Stimulated activated naive CD8-positive, alpha-beta T cell treated with anti-CD3 and anti-CD28 coated beads, Interleukin-15, Interleukin-2, amounts not matched to agents 100 ng/mL and 50 ng/mL, for 24 hours (primary cell): ENCODE data around the gene ABCA13.

Experiments used
- H3K27ac Mint-ChIP-seq: one replicate; pipeline ENCODE4 v1.8.0; 2021; ENCODE audit warnings: mild to moderate bottlenecking, mixed read lengths
- H3K27me3 Mint-ChIP-seq: one replicate; pipeline ENCODE4 v1.8.0; 2021; ENCODE audit warnings: mixed read lengths
- H3K36me3 Mint-ChIP-seq: one replicate; pipeline ENCODE4 v1.8.0; 2021; ENCODE audit warnings: low read depth, mixed read lengths
- H3K4me1 Mint-ChIP-seq: one replicate; pipeline ENCODE4 v1.8.0; 2021; ENCODE audit warnings: low read depth, mixed read lengths
- H3K4me3 Mint-ChIP-seq: one replicate; pipeline ENCODE4 v1.8.0; 2021; ENCODE audit warnings: mild to moderate bottlenecking, mixed read lengths
- H3K9me3 Mint-ChIP-seq: one replicate; pipeline ENCODE4 v1.8.0; 2021; ENCODE audit warnings: mixed read lengths

Gene ABCA13

GRCh38 chr7:48154792-48155413, 16.4 kb upstream of the ABCA13 start:
- Mint-ChIP-seq H3K9me3 (no peaks in the 10 kb centered on the region), H3K27me3 (peaks cover 24% of the 10 kb centered on the region), H3K4me1 (no peaks in the 10 kb centered on the region), H3K36me3 (no peaks in the 10 kb centered on the region), H3K4me3 (no peak overlapping the region), H3K27ac (no peak overlapping the region)

GRCh38 chr7:48158404-48158803, 12.9 kb upstream of the ABCA13 start:
- peaks cover 3% of the 10 kb centered on the region for H3K9me3 Mint-ChIP-seq
- no peak overlapping the region for H3K27ac Mint-ChIP-seq
- no peaks in the 10 kb centered on the region for H3K36me3 Mint-ChIP-seq
- peaks cover 30% of the 10 kb centered on the region for H3K27me3 Mint-ChIP-seq
- H3K4me1 Mint-ChIP-seq = no peaks in the 10 kb centered on the region
- H3K4me3 Mint-ChIP-seq = no peak overlapping the region

- Mint-ChIP-seq H3K4me3 (no peak overlapping the region), H3K27me3 (peaks cover 18% of the 10 kb centered on the region), H3K27ac (no peak overlapping the region), H3K4me1 (no peaks in the 10 kb centered on the region), H3K36me3 (no peaks in the 10 kb centered on the region), H3K9me3 (peaks cover 3% of the 10 kb centered on the region)
These were observed 9.7 kb upstream of the ABCA13 start for GRCh38 chr7:48161407-48162125.

DNA sequence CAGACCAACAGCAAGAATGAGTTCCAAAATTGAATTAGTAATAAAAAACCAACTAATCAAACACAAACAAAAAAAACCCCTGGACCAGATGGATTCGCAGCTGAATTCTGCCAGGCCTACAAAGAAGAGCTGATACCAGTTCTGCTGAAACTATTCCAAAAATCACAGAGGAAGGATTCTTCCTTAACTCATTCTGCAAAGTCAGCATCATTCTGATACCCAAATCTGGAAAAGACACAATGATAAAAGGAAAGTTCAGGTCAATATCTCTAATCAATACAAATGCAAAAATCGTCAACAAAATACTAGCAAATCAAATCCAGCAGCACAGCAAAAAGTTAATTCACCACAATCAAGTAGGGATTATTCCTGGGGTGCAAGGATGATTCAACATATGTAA, 6.1 kb upstream of the ABCA13 start:
- H3K27me3 Mint-ChIP-seq = peaks cover 14% of the 10 kb centered on the region
- H3K9me3 Mint-ChIP-seq = peaks cover 3% of the 10 kb centered on the region
- H3K36me3 Mint-ChIP-seq = no peaks in the 10 kb centered on the region
- no peak overlapping the region for H3K4me3 Mint-ChIP-seq
- no peaks in the 10 kb centered on the region for H3K4me1 Mint-ChIP-seq
- no peak overlapping the region for H3K27ac Mint-ChIP-seq

- Mint-ChIP-seq H3K9me3 (no peaks in the 10 kb centered on the region), H3K4me3 (no peak overlapping the region), H3K27ac (no peak overlapping the region), H3K27me3 (peaks cover 10% of the 10 kb centered on the region), H3K36me3 (no peaks in the 10 kb centered on the region), H3K4me1 (no peaks in the 10 kb centered on the region)
These were observed 3.1 kb upstream of the ABCA13 start for GRCh38 chr7:48168159-48168558.

DNA sequence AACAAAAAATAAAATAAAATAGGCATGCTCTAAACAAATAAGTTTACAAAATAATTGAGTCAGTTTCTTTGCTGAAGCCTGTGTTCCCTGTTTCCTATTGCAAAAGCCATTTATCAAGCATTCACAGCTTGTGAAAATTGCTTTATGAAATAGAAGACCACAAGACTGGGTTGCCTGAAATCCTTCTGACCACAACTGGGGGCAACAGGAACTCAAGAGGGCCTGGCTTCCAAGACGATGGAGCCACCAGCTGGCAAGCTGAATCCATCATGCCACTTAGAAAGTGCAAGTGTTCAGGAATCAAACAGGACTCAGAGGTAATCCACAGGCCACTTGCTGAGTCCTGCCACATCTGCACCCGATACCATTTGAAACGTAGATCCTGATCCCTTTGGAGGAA, 752 bp upstream of the ABCA13 start:
- Mint-ChIP-seq H3K27ac (no peak overlapping the region), H3K9me3 (no peaks in the 10 kb centered on the region), H3K36me3 (no peaks in the 10 kb centered on the region), H3K4me3 (no peak overlapping the region), H3K27me3 (no peaks in the 10 kb centered on the region), H3K4me1 (no peaks in the 10 kb centered on the region)

DNA sequence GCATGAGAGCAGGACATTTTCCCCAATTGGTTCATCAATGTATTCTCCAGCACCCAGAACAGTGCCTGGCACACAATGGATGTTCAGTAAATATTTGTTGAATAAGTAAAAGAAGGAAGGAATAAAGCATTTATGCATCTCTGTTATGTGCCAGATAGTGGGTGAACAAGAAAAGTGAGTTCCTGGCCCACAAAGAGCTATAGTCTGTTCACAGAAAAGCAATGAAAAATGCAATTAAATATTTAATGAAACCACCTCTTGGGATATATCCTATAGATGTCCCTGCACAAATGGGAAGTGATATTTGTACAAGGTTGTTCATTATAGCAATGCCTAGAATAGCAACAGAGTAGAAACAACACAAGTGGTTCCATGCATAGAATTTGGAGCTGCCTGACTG, 2.1 kb downstream of the ABCA13 start:
- no peak overlapping the region for H3K4me3 Mint-ChIP-seq
- H3K27ac Mint-ChIP-seq = no peak overlapping the region
- no peaks in the 10 kb centered on the region for H3K4me1 Mint-ChIP-seq
- no peaks in the 10 kb centered on the region for H3K27me3 Mint-ChIP-seq
- no peaks in the 10 kb centered on the region for H3K9me3 Mint-ChIP-seq
- no peaks in the 10 kb centered on the region for H3K36me3 Mint-ChIP-seq

DNA sequence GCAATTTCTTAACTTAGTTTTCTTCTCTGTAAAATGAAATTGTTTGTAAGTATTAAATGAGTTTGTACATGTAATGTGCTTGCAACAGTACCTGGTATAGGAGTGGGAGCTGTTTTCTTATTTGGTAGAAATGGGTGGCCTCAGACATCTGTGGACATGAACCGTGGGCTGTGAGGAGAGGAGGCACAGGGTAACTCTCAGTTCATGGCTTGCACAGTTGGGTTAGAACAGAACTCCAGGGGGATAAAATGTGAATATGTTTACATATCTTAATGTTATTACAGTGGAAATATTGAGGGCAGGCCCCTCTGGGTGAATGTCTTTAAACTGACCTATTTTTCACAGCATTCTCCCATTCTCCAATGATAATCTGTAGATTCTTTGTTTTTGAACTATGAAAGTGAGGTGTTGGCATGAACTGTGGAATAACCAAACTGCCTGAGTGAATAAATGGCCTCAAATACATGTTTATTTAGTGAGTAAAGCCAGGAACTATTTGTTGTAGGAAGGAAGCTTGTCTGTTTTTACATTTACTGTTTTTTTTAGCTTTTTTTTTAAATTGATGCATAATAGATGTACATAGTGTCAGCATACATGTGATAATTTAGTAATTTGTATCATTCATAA, 2.6 kb downstream of the ABCA13 start:
- Mint-ChIP-seq H3K36me3 (no peaks in the 10 kb centered on the region), H3K9me3 (no peaks in the 10 kb centered on the region), H3K27me3 (no peaks in the 10 kb centered on the region), H3K4me1 (no peaks in the 10 kb centered on the region), H3K27ac (no peak overlapping the region), H3K4me3 (no peak overlapping the region)

DNA sequence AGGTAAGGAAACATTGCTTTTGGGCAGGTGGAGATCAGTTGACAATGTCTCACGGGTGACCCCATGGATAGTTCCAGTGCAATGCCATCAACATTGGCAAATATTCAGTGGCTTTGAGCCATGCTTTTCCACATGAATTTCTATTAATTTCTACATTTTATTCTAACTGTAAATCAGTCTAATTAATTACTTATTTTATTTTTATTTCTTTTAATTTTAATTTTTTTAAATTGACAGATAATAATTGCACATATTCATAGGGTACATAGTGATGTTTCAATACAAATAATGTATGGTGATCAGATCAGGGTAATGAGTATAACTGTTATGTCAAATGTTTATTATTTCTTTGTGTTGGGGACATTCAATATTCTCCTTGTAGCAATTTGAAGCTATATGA, 3.8 kb downstream of the ABCA13 start:
- Mint-ChIP-seq H3K9me3 (no peaks in the 10 kb centered on the region), H3K27me3 (no peaks in the 10 kb centered on the region)

GRCh38 chr7:48176356-48176893, 5.2 kb downstream of the ABCA13 start:
- Mint-ChIP-seq H3K4me1 (no peaks in the 10 kb centered on the region), H3K36me3 (no peaks in the 10 kb centered on the region), H3K4me3 (no peak overlapping the region), H3K27me3 (no peaks in the 10 kb centered on the region), H3K27ac (no peak overlapping the region), H3K9me3 (no peaks in the 10 kb centered on the region)

More for the DNA sequence above, 3.8 kb downstream of the ABCA13 start:
- no peaks in the 10 kb centered on the region for H3K36me3 Mint-ChIP-seq
- H3K4me3 Mint-ChIP-seq = no peak overlapping the region
- H3K4me1 Mint-ChIP-seq = no peaks in the 10 kb centered on the region
- H3K27ac Mint-ChIP-seq = no peak overlapping the region

GRCh38 chr7:48177271-48177670, 6.0 kb downstream of the ABCA13 start:
- H3K27me3 Mint-ChIP-seq = no peaks in the 10 kb centered on the region

DNA sequence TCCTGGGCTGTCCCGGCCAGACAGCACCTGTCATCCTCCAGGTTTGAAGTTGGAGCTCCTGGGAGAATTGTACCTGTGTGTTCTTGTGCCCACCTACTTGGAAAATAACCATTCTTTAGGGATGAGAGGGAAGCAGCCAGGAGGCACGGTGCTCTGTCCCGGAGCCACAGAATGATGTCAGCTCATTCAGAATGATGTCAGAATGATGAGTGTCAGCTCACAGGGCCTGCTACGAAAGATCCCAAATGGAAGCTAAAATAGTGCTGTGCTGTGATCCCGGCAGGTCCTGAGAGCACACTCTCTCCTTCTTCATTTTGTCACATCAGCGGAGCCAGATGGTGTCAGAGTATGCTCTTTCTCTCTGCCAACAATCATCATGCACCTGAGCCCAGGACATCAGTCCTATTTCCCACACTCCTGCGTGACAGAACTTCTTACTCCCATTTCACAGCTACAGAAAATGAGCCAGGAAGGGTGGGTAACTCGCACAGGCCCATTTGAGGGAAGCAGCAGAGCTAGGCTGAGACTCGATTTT, 8.3 kb downstream of the ABCA13 start:
- H3K36me3 Mint-ChIP-seq = no peaks in the 10 kb centered on the region
- H3K27ac Mint-ChIP-seq = no peak overlapping the region
- peaks cover 4% of the 10 kb centered on the region for H3K4me1 Mint-ChIP-seq
- no peak overlapping the region for H3K4me3 Mint-ChIP-seq
- no peaks in the 10 kb centered on the region for H3K27me3 Mint-ChIP-seq
- no peaks in the 10 kb centered on the region for H3K9me3 Mint-ChIP-seq

More at GRCh38 chr7:48177271-48177670, 6.0 kb downstream of the ABCA13 start:
- H3K4me1 Mint-ChIP-seq = no peaks in the 10 kb centered on the region
- no peaks in the 10 kb centered on the region for H3K9me3 Mint-ChIP-seq
- no peak overlapping the region for H3K27ac Mint-ChIP-seq
- H3K36me3 Mint-ChIP-seq = no peaks in the 10 kb centered on the region
- H3K4me3 Mint-ChIP-seq = no peak overlapping the region

- H3K9me3 Mint-ChIP-seq = no peaks in the 10 kb centered on the region
- H3K27me3 Mint-ChIP-seq = no peaks in the 10 kb centered on the region
- no peak overlapping the region for H3K27ac Mint-ChIP-seq
- H3K4me3 Mint-ChIP-seq = no peak overlapping the region
- H3K4me1 Mint-ChIP-seq = peaks cover 4% of the 10 kb centered on the region
- no peaks in the 10 kb centered on the region for H3K36me3 Mint-ChIP-seq
These were observed 9.7 kb downstream of the ABCA13 start for GRCh38 chr7:48180981-48181380.

- Mint-ChIP-seq H3K4me1 (peaks cover 4% of the 10 kb centered on the region), H3K9me3 (no peaks in the 10 kb centered on the region), H3K27ac (no peak overlapping the region), H3K36me3 (no peaks in the 10 kb centered on the region), H3K4me3 (no peak overlapping the region), H3K27me3 (peaks cover 3% of the 10 kb centered on the region)
These were observed 11.6 kb downstream of the ABCA13 start for GRCh38 chr7:48182718-48183369.

DNA sequence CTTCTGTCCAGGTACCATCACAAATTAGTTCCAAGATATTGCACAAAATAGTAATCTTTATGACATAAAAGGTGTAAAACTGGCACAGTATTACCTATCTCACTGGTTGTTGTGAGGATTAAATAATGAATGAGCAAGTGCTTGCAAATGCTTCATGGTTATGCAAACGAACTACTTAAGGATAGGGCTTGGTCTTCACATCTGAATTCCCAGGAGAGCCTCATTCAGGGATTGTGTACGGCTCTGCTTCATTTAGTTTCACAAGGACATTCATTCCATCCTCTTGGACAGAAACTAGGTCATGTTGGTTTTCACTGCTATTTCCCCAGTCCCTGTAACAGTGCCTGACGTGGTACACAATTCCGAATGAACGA, 12.1 kb downstream of the ABCA13 start:
- H3K36me3 Mint-ChIP-seq = no peaks in the 10 kb centered on the region

More for the DNA sequence above, 12.1 kb downstream of the ABCA13 start:
- no peak overlapping the region for H3K27ac Mint-ChIP-seq
- no peak overlapping the region for H3K4me3 Mint-ChIP-seq
- no peaks in the 10 kb centered on the region for H3K9me3 Mint-ChIP-seq
- H3K4me1 Mint-ChIP-seq = peaks cover 4% of the 10 kb centered on the region
- peaks cover 8% of the 10 kb centered on the region for H3K27me3 Mint-ChIP-seq
